Cortex of kidney (tissue), 1 donor: Measurements from ENCODE around the gene FADS2.

Source experiments
- DNase-seq: peaks from one replicate; lab custom pipeline; 2025; lab: John Stamatoyannopoulos, UW

Gene FADS2

DNA sequence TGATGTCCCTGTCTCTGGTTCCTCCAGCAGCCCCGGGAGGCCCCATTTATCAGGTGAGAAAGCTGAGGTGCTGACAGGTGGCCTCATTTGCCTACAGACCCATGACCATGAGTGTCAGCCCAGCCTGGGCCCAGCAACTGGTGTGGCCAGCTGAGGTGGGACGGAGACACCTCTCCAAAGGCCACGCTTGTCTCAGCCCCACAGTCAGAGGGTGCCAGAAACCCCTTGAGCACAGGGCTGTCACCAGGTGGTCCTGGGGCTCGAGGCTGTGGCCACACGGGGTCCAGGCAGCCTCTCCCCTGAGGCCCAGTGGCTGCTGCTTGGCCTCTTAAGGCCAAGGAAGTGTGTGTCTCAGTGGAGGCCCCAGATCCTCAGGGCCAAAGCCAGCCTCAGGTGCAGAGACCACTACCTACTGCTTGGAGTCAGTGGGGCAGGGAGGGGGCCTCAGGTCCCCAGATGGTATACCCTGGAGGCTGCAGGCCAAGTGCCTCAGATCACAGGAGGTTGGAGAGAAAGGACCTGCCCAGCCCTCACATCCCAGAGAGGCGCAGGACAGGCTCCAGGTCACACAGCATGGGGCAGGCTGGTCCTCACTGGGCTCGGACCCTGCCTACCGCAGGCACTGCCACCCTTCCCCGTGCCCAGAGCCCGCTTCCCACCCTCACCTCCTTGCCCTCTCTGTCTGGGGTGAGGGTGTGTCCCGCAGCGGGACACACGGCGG is 77.9 kb downstream of the FADS2 start:
- no peak for DNase-seq

DNA sequence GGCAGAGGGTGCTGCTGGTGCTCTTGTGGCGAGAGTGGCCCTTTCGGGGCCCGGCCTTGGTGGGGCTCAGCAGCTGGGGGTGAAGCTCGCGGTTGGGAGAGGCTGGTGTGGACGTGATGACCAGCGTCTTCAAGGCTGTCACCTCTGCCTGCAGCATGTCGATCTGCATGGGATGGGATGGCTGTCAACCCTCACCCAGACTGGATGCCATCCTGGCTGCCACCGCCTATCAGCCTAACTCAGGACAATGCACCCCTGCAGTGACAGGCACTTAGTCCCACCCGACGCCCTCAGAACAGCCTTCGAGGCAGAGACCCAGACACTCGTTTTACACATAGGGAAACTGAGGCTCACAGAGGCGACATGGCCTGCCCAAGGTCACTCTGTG is 78.4 kb downstream of the FADS2 start:
- DNase-seq, result no peak

DNA sequence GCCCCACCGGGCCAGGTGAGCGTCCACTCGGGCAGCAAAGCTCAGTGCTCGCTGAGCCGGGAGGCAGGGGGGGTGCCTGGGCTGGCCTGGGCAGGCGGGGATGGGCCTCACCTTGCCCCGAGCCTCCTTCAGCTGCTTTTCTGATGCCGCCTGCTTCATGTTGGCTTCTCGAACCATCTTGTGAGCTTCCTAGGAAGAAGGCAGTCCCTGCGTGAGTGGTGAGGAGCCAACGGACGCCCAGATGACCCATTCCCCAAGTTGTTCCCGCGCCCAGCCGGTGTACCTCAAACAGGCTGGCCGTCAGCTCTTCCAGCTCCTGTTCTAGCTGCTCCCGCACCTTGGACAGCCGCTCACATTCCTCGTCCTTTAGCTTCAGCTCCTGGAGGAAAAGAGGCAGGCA is 79.2 kb downstream of the FADS2 start:
- DNase-seq, result no peak

DNA sequence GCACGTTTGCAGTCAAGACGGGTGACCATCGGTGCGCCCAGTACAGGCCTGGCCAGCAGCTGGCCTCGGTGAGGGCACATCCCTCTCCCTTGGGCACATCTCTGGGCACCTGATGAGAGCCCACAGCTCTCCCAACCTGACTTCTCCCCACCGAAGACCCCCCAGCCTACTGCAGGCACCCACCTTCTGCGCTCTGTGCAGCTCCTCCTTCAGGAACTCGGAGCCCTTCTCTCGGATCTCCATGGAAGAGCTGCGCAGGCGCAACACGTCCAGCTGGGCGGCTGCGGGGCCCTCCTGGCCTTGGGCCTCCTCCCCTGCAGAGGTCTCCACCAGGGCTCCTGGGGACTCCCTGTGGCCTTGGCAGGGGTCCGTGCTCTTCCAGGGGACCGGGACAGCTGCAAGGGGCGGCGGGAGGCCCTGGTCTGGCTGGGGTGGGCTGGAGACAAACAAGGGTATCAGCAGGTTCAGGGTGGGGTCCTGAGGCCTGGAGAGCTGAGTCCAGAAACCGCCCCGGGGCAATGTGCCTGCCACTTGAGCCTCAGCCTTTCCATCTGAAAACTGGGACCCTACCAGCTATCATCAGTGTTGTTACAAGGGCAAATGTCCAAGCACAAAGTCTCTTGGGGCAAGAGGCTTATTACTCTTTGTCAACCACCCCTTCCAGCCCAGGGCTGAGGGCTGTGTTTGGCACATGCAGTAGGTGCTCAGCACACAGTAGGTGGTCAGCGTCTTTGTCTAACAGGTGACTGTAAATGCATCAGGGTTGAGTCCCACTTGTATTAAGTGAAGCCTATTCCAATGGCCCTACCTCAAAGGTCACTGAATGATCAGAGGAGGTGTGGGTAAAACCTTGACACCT is 80.0 kb downstream of the FADS2 start:
- DNase-seq, result no peak

DNA sequence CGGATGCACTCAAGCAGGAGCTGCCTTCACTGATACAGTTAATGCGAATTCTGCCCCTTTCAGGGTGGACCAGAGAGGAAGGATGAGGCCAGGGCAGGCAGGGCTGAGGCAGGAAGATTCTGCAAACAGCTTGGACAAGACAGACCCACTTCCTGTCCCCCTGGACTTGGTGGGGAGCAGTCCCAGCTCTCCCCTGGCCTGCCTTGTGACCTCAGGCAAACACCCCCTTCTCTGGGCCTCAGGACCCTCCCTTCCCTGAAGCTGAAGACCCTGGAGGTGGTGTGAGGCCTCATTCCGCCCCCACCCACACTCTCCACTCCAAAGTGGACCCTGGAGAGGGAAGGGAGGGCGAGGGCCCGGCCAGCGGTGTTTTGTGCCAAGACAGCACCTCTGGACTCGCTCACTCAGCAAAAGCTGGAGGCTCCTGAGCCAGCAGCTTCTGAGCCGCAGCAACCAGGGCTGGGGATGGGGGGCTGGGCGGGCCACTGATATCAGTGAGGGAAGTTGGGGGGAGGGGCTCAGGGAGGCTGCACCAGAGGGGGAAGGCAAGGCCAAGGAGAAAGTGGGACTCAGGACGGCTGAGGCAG is 80.7 kb downstream of the FADS2 start:
- DNase-seq, result no peak

DNA sequence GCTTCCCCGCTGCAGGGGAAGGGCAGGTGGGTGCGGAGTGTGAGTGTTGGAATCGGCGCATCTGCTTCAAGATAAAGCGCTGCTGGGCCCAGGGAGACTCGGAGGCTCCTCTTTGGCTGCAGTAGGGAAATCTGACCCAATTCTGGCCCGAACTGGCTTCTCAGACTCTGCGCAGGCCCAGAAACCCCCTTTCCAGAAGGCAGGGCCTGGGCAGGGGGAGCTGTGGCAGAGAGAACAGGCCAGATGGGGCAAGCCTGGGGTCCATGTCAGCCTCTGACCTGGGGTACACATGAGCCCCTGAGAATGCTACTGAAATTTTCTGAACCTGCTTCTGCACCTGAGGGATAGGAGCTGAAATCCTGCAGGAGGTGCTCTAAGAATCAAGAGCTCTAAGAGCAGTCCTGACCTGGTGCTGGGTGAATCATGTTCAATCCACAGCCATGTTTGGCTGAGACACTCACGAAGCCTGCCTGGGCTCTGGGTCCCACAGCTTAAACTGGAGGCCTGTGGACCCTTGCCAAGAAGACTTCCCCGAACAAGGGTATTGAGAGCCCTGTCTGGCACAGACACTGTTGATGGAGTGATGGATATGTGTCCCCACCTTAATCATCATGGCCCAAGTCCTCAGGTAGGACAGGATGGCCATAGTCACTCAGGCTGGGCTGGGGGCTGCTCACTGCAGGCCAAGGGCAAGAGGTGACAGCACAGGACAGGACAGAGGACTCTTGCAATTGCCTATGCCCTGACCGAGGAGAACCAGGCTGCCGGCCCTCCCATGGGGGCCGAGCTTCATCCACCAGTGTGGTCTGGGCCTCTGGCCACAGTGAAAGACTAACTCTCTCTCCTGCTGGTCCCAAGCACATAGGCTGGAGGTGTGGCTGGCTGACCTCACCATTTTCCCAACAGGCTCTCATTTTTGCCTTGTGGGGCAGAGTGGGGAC is 82.4 kb downstream of the FADS2 start:
- no peak for DNase-seq

DNA sequence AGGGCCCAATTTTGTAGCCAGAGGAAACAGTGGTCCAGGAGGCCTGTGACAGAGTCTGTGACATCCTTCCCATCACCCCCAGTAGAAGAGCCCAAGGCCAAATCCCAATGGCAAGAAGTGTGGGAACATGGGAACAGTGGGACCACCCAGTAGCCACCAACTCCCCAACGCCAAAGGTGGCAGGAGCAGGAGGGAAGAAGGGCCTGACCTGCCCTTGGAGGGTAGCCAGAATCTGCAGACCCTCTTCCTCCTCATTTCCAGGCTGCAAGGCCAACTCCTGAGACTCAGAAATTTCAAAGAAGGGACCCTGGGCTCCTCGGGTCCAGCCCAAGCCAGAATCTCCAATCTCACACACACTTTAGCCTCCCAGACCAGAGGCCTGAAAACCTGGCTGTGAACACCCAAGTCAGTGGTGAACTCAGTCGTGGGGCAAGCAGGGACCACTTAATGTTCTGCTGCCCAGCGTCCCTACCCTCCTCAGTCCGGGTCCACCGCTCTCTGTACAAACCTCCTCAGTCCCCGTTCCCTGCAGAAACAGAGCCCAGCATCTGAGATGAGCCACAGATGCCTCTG is 83.1 kb downstream of the FADS2 start:
- DNase-seq, result no peak

DNA sequence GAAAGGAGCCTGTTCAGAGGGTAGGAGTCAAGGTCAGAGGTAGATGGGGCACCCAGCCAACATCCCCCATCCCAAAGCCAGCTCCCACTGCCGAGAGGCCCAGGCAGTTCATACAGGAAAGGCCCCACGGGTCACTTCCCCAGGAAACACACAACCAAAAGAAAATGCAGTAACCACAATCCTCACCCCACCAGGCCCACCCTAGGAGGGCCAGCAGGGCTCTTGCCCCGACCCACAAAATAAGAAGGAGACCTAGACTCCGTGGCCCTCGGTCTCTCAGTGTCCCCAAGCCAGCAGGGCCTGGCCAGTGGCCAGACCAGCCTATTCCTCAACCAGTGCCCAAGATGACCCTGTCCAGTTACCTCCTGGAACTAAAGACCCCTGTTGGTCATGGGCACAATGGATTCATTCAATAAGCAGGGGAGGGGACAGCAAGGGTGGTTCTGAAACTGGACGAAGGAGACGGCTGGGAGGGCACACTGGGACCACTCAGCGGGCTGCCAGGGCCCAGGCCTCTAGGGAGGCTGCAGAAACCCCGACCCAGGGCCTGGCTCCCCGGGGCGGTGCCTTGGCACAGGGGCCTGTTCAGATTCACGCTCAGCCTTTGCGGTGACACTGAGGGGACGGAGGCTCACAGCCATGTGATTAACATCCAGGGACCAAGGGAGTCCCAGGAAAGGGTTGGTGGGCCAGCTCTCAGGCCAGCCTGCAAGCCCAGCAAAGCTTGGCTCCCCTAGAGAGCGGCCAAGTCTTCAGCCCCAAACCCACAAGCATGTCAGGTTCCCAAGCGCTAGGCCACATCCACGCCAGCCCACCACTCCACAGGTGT is 83.8 kb downstream of the FADS2 start:
- DNase-seq, result no peak

DNA sequence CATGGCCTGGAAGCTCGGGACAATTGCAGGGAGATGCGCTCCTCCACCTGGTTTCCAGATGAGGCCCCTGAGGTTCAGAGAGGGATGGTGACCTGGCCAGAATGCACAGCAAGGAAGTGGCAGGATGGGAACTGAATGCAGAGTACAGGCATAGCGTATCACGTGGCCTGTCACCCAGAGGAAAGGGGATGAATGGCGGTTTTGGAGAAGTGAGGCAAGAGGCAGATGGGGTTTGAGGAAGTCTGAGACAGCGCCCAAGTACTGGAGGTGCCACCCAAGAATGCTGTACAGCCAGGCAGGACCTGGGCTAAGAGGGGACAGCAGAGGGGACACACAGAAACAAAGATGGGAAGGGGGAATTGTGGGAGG is 84.4 kb downstream of the FADS2 start:
- DNase-seq, result no peak

DNA sequence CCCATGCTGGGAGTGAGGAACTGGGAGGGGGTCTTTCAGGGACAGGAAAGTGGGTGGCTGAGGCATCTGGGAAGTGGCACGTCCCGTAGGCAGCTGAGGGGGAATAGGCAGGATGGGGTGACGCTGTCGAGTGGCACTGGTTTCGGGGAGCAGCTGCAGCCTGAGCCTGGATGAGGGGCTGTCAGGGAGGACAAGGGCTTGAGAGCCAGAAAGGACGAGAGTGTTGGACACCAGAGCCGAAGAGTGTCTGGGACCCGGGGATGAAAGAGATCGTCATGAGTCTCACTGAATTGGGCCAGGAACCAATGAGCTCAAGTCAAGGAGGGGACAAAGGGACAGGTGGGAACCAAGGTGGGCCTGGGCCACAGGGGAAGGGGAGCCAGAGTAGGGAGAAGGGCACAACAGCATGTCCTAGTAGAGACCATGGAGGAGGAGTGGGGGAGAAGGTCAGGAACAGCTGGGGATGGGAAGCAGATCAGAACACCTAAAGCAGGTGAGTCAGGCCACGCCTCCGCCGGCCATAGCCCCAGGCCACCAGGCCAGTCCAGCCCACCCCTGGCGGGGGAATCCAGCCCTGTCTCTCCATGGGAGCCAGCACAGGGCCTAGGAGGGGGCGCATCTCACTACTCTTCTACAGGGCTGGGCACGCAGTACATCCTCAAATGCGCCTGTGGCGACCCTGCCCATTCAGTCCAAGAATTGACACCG is 85.0 kb downstream of the FADS2 start:
- no peak for DNase-seq

DNA sequence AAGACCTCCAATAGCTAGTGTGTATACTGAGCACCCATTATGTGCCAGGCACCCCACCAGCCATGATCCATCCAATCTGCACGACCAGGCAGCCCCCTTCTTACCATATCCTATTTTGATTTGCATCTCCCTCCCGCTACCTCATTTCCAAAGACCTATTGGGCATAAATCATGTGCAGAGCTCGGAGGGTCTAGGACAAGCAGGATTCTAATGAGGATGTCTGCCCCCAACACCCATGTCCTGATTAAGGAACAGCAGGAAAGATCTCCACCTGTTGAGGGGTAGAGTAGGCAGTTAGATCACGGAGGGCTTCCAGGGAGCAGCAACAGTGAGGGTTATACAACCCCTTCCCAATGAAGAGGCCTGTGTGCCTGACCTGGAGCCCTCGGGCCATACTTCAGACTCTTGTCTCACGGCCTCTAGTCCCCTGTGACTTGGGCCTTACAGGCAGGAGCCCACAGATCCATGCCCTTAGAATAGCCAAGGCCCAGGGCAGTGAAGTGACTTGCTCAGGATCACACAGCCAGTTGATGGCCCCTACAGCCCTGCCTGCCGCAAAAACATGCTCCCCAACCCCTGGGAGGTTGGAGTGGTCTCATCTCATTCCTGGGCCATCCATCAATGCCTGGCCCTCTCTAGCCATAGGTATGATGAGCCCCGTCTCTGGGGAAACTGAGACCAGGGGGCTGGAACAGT is 85.7 kb downstream of the FADS2 start:
- DNase-seq, result no peak

DNA sequence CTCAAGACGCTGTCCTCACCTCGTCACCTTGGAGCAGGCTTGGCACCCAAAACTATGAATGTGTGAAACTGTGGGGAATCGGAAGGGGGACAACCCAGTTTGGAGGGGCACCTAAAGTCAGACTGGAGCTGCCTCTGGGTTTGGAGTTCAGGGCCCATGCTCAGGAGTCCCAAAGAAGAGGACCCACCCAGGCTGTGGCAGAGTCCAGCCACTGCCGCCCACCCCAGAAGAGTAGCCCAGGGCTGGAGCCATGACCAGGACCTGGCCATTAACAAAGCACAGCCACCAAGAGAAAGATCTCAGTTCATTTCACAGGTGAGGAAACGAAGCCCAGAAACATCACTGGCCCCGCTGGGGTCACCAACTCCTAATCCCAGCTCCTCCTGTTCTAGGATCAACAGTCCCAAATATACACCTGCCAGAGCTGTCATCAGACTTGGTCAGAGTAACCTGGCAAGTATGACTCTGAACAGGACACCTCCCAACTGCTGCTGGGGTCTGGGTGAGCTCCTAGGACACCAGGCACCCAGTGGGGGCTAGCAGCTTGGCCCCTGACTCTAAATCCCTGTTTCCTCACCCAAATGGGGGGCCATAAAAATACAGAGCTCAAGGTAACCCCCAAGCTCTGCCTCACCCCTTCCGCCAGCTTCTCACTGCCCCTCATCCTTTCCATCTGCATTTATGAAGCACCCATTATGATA is 86.5 kb downstream of the FADS2 start:
- DNase-seq, result no peak

DNA sequence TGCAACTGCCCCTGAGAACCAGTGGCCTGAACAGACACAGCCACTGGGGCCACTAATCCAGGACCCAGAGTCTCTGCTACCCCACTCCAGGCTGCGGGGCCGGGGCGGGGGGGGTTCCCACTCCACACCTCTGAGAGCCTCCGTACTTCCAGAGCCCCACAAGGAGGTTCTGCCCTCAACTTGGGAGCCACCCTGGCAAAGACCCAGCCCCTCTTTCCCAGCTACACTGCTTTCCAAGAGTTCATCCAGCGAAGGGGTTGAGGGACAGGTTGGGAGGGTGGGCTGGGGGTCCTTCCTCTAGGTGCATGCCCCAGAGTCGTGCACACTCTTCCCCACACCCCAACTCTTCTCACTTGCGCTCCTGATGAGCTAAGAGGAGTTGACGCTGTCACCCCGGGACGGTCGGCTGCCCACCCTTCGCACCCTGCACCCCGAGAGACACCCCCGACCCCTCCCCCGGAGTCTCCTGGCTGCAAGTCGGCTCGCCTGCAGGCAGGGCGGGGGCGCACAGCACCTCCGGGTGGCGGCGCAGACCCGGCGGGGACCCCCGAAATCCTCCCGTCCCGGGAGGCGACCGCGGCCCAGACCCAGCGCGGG is 88.7 kb downstream of the FADS2 start:
- no peak for DNase-seq
